Activated CD8-positive, alpha-beta memory T cell treated with anti-CD3 and anti-CD28 coated beads, Interleukin-2, amount 50 U/mL, for 1 hour (primary cell): Measurements from ENCODE around the gene CFC1.
"Not testable (repeated sequence)": the region's sequence is repeated elsewhere in the genome, so short reads cannot be mapped to it uniquely, and the experiment has no call there.

Experiments
- DNase-seq: peaks from one replicate; pipeline ENCODE4 v3.0.0-alpha.2; 2020; ENCODE audit errors: extremely low read depth

CFC1 gene

DNA sequence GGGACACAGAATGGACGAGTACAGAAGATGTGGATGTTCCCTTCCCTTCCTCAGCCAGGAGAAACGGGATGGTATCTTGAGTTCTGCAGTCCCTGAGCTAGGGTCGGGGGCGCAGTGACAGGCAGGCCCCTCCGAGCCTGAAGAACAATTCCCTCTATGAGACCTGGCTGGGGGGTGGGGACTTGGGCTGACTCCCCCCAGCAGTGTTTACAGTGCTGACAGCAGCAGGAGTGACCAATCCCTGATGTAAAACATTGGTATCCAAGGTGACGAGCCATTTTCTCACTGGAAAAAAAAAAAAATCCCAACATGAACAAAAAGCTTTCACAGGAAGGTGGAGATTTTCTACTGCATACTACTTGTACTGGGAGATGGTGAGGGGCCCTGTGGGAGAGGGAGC is at the start of gene CFC1:
CFC1 (minus strand) TSS at position 183 of the 400 bp plus-strand sequence. CDS start 288 bp downstream, outside the sequence.
- not testable (repeated sequence) for DNase-seq

DNA sequence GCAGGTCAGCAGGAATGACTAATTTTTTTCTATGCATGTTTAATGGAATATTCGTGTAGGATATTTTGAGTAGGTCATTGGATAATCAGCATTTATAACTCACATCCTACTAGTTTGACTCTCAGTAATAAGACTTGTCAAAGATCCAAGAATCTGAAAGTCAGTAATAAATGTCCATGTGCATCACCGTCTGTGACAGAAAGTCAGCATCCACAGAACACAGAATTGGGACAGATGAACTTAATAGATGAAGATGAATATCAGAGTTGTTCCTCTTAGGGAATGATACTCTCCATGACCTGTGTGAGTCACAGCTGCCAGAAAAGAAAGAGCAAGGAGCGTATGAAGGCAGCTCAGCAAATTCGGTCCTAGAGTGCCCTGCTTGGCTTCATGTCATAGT is 42.3 kb upstream of the CFC1 start:
- DNase-seq: not testable (repeated sequence)

DNA sequence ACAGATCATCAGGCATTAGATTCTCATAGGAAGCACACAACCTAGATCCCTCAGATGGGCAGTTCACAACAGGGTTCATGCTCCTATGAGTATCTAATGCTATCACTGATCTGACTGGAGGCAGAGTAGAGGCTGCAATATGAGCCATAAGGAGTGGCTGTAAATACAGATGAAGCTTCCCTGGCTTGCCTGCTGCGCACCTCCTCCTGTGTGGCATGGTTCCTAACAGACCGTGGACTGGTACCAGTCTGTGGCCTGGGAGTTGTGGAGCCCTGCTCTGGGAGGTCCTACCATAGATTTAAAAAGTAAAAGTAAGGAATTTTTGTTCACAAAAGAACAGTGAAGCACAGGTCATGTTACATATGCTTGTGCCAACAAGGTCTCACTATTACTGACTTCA is 39.6 kb upstream of the CFC1 start:
- DNase-seq: not testable (repeated sequence)

DNA sequence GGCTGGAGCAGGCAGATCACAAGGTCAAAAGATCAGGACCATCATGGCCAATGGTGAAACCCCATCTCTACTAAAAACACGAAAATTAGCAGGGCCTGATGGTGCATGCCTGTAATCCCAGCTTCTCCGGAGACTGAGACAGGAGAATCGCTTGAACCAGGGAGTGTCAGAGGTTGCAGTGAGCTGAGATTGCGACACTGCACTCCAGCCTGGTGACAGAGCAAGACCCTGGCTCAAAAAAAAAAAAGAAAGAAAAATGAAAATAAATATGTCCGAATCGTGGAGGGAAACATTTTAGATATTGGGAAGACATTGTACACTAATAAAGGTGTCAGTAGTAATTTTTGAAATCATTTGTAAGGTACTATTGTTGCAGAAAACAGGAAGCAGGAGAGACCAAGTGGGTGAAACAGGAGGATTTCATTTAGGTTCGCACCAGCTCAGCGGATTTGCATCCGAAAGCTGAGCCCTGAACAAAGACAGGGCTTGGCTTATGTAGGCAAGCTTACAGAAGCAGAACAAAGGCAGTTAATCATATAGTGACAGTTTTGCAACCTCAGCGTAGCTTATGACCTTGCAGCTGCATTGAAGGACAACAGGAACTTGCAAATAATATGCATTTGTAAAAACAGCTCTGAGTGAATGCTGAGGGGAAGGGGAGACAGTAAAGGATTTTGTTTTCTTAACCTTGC is 29.6 kb upstream of the CFC1 start:
- not testable (repeated sequence) for DNase-seq

DNA sequence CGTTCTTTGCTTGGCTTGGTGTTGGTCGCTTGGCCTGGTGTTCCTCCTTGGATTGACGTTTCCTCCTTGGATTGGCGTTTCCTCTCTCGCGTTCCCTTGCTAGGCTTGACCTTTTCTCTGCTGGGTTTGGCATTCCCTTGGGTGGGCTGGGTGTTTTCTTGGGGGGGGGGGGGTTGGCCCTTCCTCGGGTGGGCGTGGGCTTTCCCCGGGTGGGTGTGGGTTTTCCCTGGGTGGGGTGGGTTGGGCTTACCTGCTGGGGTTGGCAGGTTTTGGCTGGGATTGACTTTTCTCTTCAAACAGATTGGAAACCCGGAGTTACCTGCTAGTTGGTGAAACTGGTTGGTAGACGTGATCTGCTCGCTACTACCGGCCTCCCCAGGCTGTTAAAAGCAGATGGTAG is 11.8 kb upstream of the CFC1 start, which contains the start of gene POTEJ:
POTEJ (plus strand) TSS at position 301 of the 400 bp plus-strand sequence; CDS start at position 394, 93 bp downstream.
- DNase-seq: not testable (repeated sequence)

DNA sequence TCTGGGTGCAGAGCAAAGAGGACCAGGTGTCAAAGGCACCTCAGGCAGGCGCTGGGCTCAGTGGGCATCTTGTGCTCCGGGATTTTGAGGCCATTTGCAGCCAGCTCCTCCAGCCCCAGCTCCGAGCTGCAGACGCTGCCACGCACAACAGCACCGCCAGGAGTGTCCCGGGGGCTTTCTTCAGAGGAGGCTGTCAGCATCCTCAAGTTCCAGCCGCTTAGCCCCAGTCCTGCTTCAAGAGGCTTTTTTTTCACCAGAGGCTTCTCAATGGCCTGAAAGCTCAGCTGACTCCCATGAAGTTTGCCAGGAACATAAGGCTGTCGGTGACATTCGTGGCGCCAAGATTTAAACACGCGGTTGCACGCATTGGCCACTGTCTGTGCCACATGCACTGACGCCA is 11.1 kb upstream of the CFC1 start:
- DNase-seq: not testable (repeated sequence)

DNA sequence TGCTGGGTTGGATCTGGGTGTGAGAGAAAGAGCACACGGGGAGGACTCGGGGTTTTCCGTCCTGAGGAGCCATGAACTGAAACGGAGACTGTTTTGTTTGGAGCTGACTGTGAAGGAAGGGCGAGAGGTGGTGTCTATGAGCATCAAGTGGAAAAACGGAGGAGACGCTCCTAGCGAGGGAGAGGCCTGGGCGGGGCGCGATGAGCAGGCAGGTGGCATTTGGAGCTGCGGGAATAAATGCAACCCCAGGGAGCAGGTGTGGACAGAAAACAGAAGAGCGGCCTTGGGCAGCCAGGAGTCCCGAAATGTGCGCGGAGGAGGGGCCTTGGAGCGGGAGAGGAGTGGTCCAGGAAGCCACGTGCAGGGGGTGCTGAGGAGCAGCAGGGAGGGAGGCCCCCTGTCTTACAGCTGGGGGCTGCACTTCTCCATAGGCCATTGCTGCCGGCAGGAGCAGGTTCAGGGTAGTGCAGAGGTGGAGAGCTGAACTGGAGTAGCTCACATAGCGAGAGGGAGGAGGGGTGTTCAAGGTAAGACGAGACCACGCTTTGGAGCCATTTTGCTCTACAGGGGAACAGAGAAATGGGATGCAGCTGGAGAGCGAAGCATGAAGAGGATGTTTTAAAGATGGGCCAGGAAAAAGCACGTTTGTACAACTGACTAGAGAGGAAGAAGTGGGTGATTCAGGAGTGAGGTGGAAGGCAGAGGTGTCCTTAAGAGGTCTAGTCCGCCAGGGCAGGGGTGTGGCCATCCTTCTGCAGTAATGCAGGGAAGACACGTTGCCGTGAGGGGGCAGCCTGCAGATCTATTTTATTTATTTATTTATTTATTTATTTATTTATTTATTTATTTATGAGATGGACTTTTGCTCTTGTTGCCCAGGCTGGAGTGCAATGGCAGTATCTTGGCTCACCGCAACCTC is 9.9 kb upstream of the CFC1 start:
- DNase-seq: not testable (repeated sequence)

DNA sequence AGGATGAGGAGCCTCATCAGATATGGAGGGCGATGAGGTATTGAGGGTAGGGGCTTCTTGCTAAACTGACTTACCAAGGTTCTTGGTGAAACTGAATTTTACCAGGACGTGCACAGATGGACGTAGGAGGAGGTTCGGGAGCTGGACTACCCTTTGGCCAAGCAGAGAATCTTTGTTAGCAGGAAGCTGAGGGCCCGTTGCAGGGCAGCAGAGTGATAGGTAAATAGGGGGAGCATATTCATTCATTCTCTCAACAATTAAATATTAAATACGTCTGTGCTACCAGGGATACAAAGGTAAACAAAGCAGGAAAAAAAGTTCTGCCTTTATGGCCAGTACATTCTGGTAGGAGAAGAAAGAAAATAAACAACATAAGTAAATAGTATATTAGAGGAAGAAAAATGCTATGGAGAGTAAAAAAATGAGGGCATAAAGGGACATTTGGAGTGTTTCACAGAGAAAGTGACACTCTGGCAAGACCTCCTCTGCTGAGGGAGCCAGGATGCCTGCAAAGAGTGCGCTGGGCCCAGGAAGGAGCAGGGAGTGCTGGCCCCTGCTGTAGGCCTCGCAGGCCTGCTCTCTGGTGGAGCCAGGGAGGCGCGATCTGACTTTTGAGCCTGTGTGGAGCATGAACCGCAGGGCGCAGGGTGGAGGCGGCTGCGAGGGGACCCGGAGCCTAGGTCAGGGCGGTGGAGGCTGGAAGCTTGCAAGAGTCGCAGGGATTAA is 9.1 kb upstream of the CFC1 start:
- not testable (repeated sequence) for DNase-seq

DNA sequence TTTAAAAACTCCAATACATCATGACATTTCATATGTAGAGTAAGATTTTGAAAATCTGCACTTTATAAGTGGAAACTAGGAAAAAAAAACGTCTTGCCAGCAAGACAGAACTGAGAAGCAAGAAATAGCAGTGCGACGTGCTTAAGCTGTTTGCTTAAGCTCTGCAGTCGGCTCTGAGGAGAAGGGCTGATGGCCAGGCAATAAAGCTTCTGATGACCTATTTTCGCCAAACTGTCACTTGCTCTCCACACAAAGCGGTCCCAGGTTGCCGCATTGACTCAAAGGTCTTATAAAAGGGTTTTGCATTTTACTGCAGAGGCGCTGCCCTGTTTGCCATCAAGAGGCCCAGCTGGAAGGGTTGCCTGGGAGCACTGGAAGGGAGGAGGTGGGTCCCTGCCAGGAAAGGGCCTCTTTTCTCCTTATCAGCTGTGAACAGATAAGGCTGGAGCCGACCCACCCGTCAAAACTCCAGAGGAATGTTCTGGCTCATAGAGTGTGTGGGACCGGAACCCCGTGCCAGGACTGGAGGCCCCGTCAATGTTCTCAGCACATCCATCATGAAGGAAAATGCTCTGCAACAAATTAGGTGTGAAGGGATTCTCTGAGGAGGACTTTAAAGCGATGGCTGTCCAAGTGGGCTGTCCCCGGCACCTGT is 2.4 kb upstream of the CFC1 start:
- not testable (repeated sequence) for DNase-seq

DNA sequence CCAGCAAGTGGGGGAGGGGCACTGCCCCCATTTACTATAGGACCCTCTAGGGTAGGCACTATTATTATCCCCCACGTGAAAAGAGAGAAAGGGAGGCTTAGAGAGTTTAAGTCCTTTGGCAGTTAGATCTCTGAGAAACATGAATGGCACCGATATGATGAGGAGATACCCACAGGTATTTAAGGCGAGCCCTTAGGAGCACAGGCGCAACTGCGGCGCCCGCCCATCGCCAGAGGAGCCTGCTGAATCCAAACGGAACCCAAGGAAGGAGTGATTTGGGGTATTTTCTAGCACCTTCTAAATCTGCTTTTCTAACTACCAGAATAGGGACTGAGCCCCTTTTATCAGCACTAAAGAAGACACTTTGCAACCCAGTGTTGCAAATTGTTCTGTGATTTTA is 551 bp upstream of the CFC1 start:
- not testable (repeated sequence) for DNase-seq

DNA sequence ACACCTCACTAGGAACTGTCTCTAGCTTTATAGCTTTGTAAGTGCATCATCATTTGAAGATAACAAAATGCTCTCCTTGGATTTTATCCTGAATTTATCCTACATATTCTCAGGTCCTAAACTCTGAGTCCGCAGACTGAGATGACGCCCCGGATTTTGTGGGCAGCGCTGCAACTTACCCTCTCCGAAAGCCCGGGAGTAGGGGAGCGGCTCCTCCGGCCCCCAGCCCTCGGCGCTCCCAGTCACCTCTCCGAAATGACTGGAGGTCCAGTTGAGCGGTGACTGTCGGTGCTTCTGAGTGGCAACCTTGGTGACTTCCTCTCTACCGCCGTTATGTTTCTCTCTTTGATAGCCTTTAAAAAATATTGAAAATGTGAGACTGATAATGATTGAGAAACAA is 912 bp downstream of the CFC1 start:
- DNase-seq: not testable (repeated sequence)

DNA sequence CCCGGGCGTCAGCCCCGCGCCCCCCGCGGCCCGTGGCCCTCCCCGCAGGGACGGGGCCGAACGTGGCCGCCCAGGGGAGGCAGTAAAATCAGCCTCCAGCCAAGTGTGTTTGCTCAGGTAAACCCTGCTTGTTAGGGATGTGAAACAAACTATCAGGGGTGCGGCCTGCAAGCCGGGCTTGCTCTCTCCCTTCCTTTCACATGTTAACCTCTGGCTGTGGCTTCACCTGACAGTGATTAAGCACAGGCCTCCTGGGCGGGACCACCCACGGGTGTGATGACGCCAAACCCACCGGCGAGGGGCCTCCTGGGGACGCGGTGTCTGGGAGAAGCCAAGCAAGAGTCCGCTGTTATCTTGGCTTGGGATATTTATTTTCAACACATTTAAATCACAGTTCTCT is 1.4 kb downstream of the CFC1 start:
- DNase-seq: not testable (repeated sequence)

DNA sequence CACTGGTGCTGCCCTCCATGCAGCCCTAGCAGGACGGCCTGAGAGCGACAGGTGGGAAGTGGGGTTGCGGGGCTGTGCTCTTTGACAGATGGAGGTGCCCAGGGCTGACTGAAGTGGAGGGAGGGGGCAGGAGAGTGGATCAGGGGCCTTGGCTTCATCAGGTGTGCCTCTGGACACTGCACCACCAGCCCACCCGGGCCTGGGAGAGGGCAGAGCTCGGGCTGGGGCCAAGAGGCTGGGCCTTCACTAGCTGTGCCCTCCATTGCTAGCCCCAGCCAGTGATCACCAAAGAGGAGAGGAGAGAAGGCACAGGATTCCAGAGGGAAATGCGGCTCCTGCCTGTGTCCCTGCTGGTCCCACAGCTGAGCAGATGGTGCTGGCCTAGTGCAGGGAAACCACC is 2.6 kb downstream of the CFC1 start:
- DNase-seq: not testable (repeated sequence)

DNA sequence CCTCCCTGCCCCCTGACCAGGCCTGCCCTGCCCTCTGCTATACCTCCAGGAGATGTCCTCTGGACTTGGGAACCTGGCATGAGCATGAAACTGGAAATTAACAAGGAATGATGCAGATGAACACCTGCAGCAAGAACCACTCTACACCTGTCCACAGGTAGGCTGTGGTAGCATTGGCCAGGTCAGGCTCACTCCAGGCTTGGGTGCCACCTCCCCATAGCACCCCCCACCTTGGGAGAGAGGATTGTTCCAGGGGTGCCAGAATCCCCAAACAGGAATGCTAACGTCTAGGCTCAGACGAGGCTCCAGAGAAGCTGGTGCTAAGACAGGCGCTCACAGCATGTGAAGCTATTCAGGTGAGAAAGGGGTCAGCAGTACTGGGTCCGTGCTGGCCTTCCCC is 5.4 kb downstream of the CFC1 start:
- not testable (repeated sequence) for DNase-seq

DNA sequence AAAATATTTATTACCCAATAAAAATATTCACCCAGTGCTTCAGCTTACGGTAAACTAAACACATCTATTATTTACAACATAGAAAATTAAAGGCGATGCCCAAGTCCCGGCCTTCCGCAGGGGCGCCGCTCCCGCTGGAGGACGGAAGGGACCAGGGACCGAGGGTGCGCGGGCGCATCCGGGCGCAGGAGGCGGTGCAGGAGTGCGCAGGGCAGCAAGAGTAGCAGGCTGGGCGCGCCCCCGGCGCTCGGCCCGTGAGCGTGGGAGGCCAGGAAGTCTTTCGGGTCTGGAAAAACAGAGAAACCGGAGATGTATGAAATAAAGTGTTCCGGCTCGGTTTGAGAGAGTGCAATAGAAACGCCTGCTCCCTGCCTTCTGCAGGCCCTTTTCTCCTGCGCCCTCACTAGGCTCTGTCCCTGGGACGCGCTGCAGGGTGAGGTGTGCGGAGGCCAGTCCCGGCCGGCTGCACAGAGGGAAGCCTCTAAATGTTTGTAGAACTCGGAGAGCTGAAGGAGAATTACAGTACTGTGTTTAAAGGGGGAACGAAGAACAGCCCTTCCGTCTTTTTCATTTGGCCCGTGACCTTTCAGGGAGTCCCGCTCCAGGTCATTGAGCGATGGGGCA is 6.5 kb downstream of the CFC1 start:
- DNase-seq: not testable (repeated sequence)

DNA sequence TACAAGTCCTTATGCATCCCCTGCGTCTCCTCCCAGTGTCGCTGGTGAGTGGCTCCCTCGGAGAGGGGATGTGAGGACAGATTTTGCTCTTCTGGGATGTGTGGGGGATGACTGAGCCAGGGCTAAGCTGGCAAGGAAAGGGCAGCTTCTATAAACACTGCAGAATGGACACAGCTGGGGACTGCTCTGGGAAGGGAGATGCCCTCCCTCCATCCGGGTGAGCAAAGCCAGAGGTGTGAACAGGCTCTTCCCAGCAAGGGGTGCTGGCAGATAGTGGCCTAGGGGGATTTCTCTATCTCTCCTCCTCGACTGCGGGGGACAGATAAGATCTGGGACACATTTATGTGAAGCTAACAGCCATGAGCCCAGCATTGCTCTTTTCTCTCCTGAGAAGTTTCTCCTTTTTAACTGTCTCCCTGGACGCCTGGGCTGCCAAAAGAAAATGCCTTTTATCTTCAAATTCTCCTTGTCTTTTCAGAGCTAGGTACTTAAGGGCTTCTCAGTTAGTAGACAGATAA is 8.5 kb downstream of the CFC1 start:
- DNase-seq: not testable (repeated sequence)

DNA sequence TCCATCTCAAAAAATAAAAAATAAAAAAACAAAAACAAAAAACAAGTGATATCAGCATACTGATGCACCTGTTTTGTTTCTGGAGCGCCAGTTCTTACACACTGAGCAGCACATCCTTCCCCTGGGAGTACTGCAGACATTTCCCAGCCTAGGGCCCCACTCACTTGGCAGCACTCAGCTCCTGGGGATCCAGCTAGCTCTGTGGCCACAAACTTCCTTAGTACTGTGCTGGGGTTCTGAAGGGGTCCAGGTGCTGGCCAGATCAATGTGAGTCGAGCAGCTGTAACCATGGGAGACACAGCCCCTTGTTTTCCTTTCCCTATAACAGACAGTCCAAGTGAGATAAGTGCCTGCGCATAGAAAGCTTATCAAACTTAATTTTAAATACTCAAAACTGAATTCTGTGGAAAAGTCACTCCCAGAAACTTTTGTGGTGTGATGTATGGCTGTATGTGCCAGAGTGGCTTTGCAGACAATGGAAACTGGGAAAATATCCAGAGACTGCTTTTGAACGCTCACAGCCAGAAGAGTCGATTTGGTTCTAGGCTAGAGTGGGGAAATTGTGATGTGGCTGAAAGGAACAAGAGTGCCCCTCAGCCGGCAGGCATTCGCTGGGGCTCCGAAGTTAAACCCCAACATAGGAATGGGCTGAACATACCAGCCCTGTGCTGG is 9.1 kb downstream of the CFC1 start:
- DNase-seq: not testable (repeated sequence)

DNA sequence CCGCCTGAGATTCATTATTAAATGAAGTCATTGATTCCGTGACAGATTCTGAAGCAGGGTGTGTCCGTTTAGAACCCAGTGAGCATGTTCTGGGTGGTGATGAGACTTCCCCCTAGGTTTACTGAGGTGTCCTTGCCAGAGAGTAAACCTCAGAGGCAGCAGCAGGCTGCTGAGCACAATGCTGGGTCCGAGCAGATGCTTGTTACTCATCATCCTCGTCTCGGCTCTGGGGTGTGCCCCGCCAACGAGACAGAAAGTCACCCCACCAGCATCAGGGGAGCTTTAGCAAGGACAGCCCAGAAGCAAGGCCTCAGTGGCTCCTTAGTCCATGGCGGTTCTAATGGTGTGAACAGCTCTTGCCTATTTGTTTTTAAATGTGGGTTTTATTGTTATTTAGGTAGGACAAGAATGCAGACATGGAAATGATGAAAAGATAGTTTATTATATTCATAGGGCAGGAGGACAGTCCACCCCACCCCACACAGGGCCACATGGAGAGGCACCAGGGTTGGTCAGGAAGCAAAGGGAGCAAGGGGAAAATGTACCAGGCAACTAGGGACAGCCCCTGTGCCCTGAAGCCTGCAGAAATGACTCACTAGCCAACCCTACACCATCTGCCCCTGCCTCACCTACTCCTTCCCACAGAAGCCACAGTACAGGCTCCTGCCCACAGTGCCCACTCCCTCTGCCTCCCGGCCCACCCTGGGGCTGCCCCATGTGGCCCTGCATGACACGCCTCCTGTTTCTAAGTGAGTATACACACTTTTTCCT is 10.5 kb downstream of the CFC1 start:
- not testable (repeated sequence) for DNase-seq

DNA sequence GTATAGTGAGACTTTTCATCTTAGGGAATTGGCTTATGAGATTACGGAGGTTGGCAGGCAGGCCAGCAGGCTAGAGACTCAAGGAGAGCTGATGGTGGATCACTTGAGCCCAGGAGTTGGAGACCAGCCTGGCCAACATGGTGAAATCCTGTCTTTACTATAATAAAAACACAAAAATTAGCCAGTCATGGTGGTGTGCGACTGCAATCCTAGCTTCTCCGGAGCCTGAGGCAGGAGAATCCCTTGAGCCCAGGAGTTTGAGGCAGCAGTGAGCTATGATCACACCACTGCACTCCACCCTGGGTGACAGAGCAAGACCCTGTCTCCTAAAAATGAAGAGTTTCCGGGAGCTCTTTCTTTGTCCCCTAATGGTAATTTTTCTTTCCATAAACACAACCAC is 14.6 kb downstream of the CFC1 start:
- not testable (repeated sequence) for DNase-seq
